HEK293 (cell line): ENCODE results near the gene SORBS2.

ENCODE experiments used
- ATF2 ChIP-seq: fragments of 450-650 bp; formaldehyde crosslinking; IDR thresholded peaks from 2 replicates; pipeline ENCODE4 v1.5.1; 2016; ENCODE audit warnings: missing biosample characterization, missing genetic modification characterization, low read depth
- CTCF ChIP-seq: fragments of 450-650 bp; formaldehyde crosslinking; IDR thresholded peaks from 2 replicates; pipeline ENCODE4 v1.5.1; 2016; ENCODE audit warnings: missing biosample characterization, missing genetic modification characterization
- ELK4 ChIP-seq: IDR thresholded peaks from 2 replicates; pipeline ENCODE4 v1.6.1; 2011; ENCODE audit warnings: mild to moderate bottlenecking, low read depth, low read length, borderline replicate concordance
- KLF16 ChIP-seq: fragments of 450-650 bp; formaldehyde crosslinking; IDR thresholded peaks from 2 replicates; pipeline ENCODE4 v1.5.1; 2017; ENCODE audit warnings: missing biosample characterization, missing genetic modification characterization
- TRIM28 ChIP-seq: IDR thresholded peaks from 2 replicates; pipeline ENCODE4 v1.6.1; 2011; ENCODE audit warnings: low read length, control low read depth, borderline replicate concordance
- YY1 ChIP-seq: fragments of 450-650 bp; formaldehyde crosslinking; IDR thresholded peaks from 2 replicates; pipeline ENCODE4 v1.5.1; 2018; ENCODE audit warnings: missing biosample characterization, missing genetic modification characterization
- ZBTB49 ChIP-seq: fragments of 450-650 bp; formaldehyde crosslinking; IDR thresholded peaks from 2 replicates; pipeline ENCODE4 v1.5.1; 2016; ENCODE audit warnings: missing biosample characterization, missing genetic modification characterization, low read depth
- ZFP41 ChIP-seq: fragments of 450-650 bp; formaldehyde crosslinking; IDR thresholded peaks from 2 replicates; pipeline ENCODE4 v1.5.1; 2016; ENCODE audit warnings: missing biosample characterization, missing genetic modification characterization, borderline replicate concordance
- ZNF2 ChIP-seq: fragments of 450-650 bp; formaldehyde crosslinking; IDR thresholded peaks from 2 replicates; pipeline ENCODE4 v1.5.1; 2016; ENCODE audit warnings: missing biosample characterization, missing genetic modification characterization
- ZNF341 ChIP-seq: fragments of 450-650 bp; formaldehyde crosslinking; IDR thresholded peaks from 2 replicates; pipeline ENCODE4; 2016; ENCODE audit warnings: low read depth, missing biosample characterization, missing genetic modification characterization
- ZNF354C ChIP-seq: fragments of 450-650 bp; formaldehyde crosslinking; IDR thresholded peaks from 2 replicates; pipeline ENCODE4 v1.5.1; 2016; ENCODE audit warnings: missing biosample characterization, missing genetic modification characterization, low read depth, borderline replicate concordance

GRCh38 chr4:185672618-185673017, 139.4 kb downstream of the SORBS2 start:
- TF ChIP-seq ZNF354C (tag by site-specific recombination), result no peak
- no peak for TF ChIP-seq YY1 (tag by site-specific recombination)
- no peak for TF ChIP-seq TRIM28
- no peak for TF ChIP-seq KLF16 (tag by site-specific recombination)
- TF ChIP-seq CTCF (tag by site-specific recombination), result no peak
- TF ChIP-seq ELK4, result no peak
- no peak for TF ChIP-seq ATF2 (tag by site-specific recombination)
- no peak for TF ChIP-seq ZNF2
- no peak for TF ChIP-seq ZFP41
- TF ChIP-seq ZBTB49 (tag by site-specific recombination), result no peak
- TF ChIP-seq ZNF341 (tag by site-specific recombination), result no peak
